Measurements from ENCODE around the gene PLCH1. TPM values are rescaled to one million over a fixed set of nuclear protein-coding genes. Genes with fewer than 3 reads are reported as not detected.
A peak's percentile ranks its signal among the peaks of the same experiment; 100 is the strongest.

Gene PLCH1
- total RNA-seq, 6 experiments from 2014 or later = 0.07 to 0.25 (median 0.17) TPM

- peak; percentile 61 to 77 (median 64) for ATAC-seq
Measured at GRCh38 chr3:155352900-155353490, 391.9 kb downstream of the PLCH1 start.

DNA sequence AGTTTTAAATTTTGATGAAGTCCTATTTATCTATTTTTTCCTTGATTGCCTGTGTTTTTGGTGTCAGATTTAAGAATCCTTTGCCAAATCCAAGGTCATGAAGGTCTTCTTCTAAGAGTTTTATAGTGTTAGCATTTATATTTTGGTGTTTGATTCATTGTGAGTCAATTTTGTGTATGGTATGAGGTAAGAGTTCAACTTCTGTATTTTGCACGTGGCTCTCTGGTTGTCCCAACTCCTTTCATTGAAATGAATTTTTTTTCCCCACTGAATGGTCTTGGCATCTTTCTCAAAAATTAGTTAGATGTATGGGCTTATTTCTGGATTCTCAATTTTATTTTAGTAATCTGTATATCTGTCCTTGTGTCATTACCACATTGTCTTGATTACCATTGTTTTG, 394.3 kb downstream of the PLCH1 start:
- TF ChIP-seq POLR2A (IDR thresholded peaks at IDR 0.05) (no peak), CTCF (IDR thresholded peaks at IDR 0.05) (no peak)
- Histone ChIP-seq H3K36me3 (no peaks in the 10 kb centered on the region), H3K9me3 (no peaks in the 10 kb centered on the region), H3K27me3 (no peaks in the 10 kb centered on the region), H3K27ac (no peak overlapping the region), H3K4me1 (peaks cover 0 to 11% (median 5%) of the 10 kb centered on the region in 4 donors), H3K4me3 (no peak overlapping the region)
- ATAC-seq (no peak), DNase-seq (no peak)
- intact Hi-C loops (cut with DNase I) = loop anchor here in 1 of 2 donors (10.0 kb wide), 1 partner anchor 354 kb away; no protein-coding TSS in a partner anchor
- 53% methylated on average over 1 of the region's 1 CpG for WGBS (ENCODE audit: insufficient coverage, low coverage, low lambda C conversion rate, missing lambda C conversion rate)

More at GRCh38 chr3:155352900-155353490, 391.9 kb downstream of the PLCH1 start:
- WGBS (ENCODE audit: insufficient coverage, low coverage, low lambda C conversion rate, missing lambda C conversion rate) = 51% methylated on average over 6 of the region's 6 CpGs
- intact Hi-C loops (cut with DNase I) = loop anchor here in 1 of 2 donors (10.0 kb wide), 1 partner anchor 352 kb away; no protein-coding TSS in a partner anchor
- H3K4me3 ChIP-seq = no peak overlapping the region
- H3K9me3 ChIP-seq = no peaks in the 10 kb centered on the region
- no peaks in the 10 kb centered on the region for H3K27me3 ChIP-seq
- H3K36me3 ChIP-seq = no peaks in the 10 kb centered on the region
- no peak for DNase-seq
- peaks cover 0 to 11% (median 5%) of the 10 kb centered on the region in 4 donors for H3K4me1 ChIP-seq
- peak; percentile 56 to 62 (median 60) for TF ChIP-seq CTCF (IDR thresholded peaks at IDR 0.05)
- TF ChIP-seq POLR2A (IDR thresholded peaks at IDR 0.05) = no peak
- H3K27ac ChIP-seq = no peak overlapping the region

DNA sequence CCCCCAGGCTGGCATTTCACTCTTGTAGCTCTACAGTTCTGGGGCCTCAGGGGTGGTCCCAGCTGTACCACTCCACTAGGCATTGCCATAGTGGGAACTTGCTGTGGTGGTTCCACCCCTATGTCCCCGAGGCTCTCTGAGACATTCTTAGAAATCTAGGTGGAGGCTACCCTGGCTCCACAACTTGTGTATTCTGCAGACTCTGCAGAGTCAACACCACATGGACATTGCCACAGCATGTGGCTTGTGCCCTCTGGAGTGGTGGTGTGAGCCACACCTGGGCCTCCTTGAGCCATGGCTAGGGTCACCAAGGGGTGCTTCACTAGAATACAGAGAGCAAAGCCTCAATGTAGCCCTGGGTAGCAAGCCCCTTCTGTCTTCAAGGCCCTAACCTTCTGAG, 397.0 kb downstream of the PLCH1 start:
- Histone ChIP-seq H3K4me3 (no peak overlapping the region), H3K27me3 (no peaks in the 10 kb centered on the region), H3K4me1 (no peaks in the 10 kb centered on the region), H3K9me3 (no peaks in the 10 kb centered on the region), H3K27ac (no peak overlapping the region), H3K36me3 (no peaks in the 10 kb centered on the region)
- intact Hi-C loops (cut with DNase I) = no loop called here
- TF ChIP-seq POLR2A (IDR thresholded peaks at IDR 0.05) = no peak
- no peak for TF ChIP-seq CTCF (IDR thresholded peaks at IDR 0.05)
- DNase-seq = no peak
- WGBS (ENCODE audit: insufficient coverage, low coverage, low lambda C conversion rate, missing lambda C conversion rate) = 88% methylated on average over 1 of the region's 1 CpG
- no peak for ATAC-seq

GRCh38 chr3:155342344-155342743, 402.5 kb downstream of the PLCH1 start:
- ATAC-seq (no peak), DNase-seq (no peak)
- WGBS (ENCODE audit: insufficient coverage, low coverage, low lambda C conversion rate, missing lambda C conversion rate) = 78% methylated on average over 3 of the region's 3 CpGs
- intact Hi-C loops (cut with DNase I) = no loop called here
- H3K27ac ChIP-seq = no peak overlapping the region
- H3K36me3 ChIP-seq = no peaks in the 10 kb centered on the region
- no peak overlapping the region for H3K4me3 ChIP-seq
- H3K9me3 ChIP-seq = no peaks in the 10 kb centered on the region
- no peak for TF ChIP-seq POLR2A (IDR thresholded peaks at IDR 0.05)
- TF ChIP-seq CTCF (IDR thresholded peaks at IDR 0.05) = no peak
- no peaks in the 10 kb centered on the region for H3K4me1 ChIP-seq
- H3K27me3 ChIP-seq = no peaks in the 10 kb centered on the region

Measured in right lobe of liver (tissue), 6 donors.